Suprapubic skin (tissue), 4 donors: Measurements from ENCODE around the gene SLC22A1.

Experiments used
- CTCF ChIP-seq, 2 donors: fragments of 200-600 bp in 1 of 2; fragments of 450-650 bp in 1 of 2; sonication (generic) in 1 of 2; IDR thresholded peaks; one replicate each; pipeline ENCODE4 v1.5.1; 2016 to 2019; ENCODE audit warnings: antibody characterized with exemption in 2 of 2, mild to moderate bottlenecking in 1 of 2, moderate library complexity in 1 of 2
- EP300 ChIP-seq: sonication (generic); formaldehyde crosslinking; IDR thresholded peaks from one replicate; pipeline ENCODE4 v1.6.1; 2017; ENCODE audit warnings: antibody characterized with exemption
- POLR2A ChIP-seq, 2 donors: fragments of 450-650 bp; IDR thresholded peaks; one replicate each; pipeline ENCODE4 v1.6.1; 2017; ENCODE audit warnings: antibody characterized with exemption in 2 of 2, mild to moderate bottlenecking in 2 of 2, moderate library complexity in 2 of 2
- POLR2AphosphoS5 ChIP-seq, 3 donors: sonication (generic); formaldehyde crosslinking; IDR thresholded peaks; one replicate each; pipeline ENCODE4 v1.6.1; 2017; ENCODE audit warnings: antibody characterized with exemption in 3 of 3

- TF ChIP-seq CTCF (IDR thresholded peaks at IDR 0.05) (no peak), POLR2AphosphoS5 (IDR thresholded peaks at IDR 0.05) (no peak), POLR2A (IDR thresholded peaks at IDR 0.05) (no peak), EP300 (no peak)
Observed at GRCh38 chr6:160077024-160077423, 44.6 kb upstream of the SLC22A1 start.
